ENCODE measurements around the gene ACTG1. TPM values are rescaled to one million over a fixed set of nuclear protein-coding genes. Genes with fewer than 3 reads are reported as not detected.

Gene ACTG1
- total RNA-seq, 2 experiments from 2014 or later: 1,296 to 1,318 TPM

DNA sequence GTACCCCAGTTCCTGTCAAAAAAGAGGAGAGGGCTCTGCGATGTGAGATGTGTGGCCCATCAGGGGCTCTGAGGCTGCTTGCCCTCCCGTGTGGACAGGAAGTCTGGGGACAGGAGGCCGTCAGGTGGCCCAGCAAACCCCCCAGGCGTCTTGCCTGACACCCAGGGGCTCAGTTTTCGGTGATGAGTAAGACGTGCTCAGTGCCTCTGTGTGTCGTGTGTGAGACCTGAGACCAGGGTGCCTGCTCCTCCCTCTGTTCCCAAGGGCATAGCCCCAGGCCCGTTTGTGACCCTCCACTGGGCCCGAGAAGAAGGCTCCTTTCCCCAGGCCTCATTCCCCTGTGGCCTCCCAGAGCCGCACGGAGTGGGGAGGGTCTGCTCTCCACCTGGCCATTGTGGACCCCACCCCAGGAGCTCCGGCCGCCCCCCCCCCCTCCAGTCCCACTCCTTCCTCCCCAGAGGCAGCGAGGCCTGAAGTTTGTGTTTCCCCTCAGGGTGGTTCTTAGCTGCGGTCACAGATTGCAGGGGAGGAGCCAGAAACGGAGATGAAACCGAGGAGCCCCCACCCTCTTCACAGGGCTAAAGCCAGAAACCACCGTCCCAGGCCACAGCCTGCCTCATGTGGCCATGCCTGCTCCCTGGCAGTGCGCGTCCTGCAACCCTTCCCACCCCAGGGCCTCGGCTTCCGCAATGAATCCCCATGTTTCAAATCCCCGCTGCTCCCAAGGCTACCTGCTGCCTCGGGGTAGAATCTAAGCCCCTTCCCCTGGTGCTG, 4.9 kb upstream of the ACTG1 start:
- Histone ChIP-seq H3K4me3 (ENCODE audit: low read length) (no peak overlapping the region), H3K9me3 (ENCODE audit: control insufficient read depth in 1 of 2, insufficient read depth in 1 of 2, low read length in 2 of 2) (no peaks in the 10 kb centered on the region), H3K27me3 (ENCODE audit: control insufficient read depth in 1 of 2, insufficient read depth in 2 of 2, low read length in 2 of 2) (no peaks in the 10 kb centered on the region), H3K36me3 (ENCODE audit: insufficient read depth, low read length) (no peaks in the 10 kb centered on the region), H3K27ac (ENCODE audit: low read depth in 1 of 2, low read length in 2 of 2) (peak overlapping the region in 1 of 2 donors; percentile 7), H3K4me1 (ENCODE audit: insufficient read depth, low read length) (peaks cover 61% of the 10 kb centered on the region)
- Mint-ChIP-seq H3K27ac (peak overlapping the region; percentile 54), H3K4me1 (ENCODE audit: low read depth) (peaks cover 24% of the 10 kb centered on the region), H3K9me3 (no peaks in the 10 kb centered on the region), H3K4me3 (peak overlapping the region; percentile 83), H3K27me3 (no peaks in the 10 kb centered on the region), H3K36me3 (ENCODE audit: low read depth) (peaks cover 5% of the 10 kb centered on the region)
- POLR2A ChIA-PET: interaction anchor here (2.6 to 9.3 kb wide), 3 partner anchors 8 to 35 kb away, joined by 15 to 93 read pairs (median 27); partner anchors contain the start of gene FAAP100
- ATAC-seq (ENCODE audit: poor library complexity) (no peak), DNase-seq (peak in 2 of 14 experiments; percentile 39 to 55)
- intact Hi-C loops (cut with DNase I, micrococcal nuclease): loop anchor here (2.0 to 10.0 kb wide), 5 partner anchors 35 to 1253 kb away; partner anchors contain the start of genes FAAP100 (in 1 of the 2), P4HB (in 1 of the 2), RNF213 (in 1 of the 2) and SLC38A10 (in 1 of the 2)
- TF ChIP-seq, protein P1, sequence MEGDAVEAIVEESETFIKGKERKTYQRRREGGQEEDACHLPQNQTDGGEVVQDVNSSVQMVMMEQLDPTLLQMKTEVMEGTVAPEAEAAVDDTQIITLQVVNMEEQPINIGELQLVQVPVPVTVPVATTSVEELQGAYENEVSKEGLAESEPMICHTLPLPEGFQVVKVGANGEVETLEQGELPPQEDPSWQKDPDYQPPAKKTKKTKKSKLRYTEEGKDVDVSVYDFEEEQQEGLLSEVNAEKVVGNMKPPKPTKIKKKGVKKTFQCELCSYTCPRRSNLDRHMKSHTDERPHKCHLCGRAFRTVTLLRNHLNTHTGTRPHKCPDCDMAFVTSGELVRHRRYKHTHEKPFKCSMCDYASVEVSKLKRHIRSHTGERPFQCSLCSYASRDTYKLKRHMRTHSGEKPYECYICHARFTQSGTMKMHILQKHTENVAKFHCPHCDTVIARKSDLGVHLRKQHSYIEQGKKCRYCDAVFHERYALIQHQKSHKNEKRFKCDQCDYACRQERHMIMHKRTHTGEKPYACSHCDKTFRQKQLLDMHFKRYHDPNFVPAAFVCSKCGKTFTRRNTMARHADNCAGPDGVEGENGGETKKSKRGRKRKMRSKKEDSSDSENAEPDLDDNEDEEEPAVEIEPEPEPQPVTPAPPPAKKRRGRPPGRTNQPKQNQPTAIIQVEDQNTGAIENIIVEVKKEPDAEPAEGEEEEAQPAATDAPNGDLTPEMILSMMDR (IDR thresholded peaks at IDR 0.05): no peak
- CTCF ChIA-PET: interaction anchor here (1.2 to 1.9 kb wide), 2 partner anchors 20 to 226 kb away, joined by 4 to 8 read pairs; no protein-coding TSS in a partner anchor

- POLR2A ChIA-PET: interaction anchor here (9.3 kb wide), 1 partner anchor 35 kb away, joined by 93 read pairs; the partner anchor contains the start of gene FAAP100
- Mint-ChIP-seq H3K9me3 (no peaks in the 10 kb centered on the region), H3K4me1 (ENCODE audit: low read depth) (peaks cover 24% of the 10 kb centered on the region), H3K27ac (no peak overlapping the region), H3K27me3 (no peaks in the 10 kb centered on the region), H3K4me3 (peak overlapping the region; percentile 38), H3K36me3 (ENCODE audit: low read depth) (peaks cover 8% of the 10 kb centered on the region)
- TF ChIP-seq, protein P1 (IDR thresholded peaks at IDR 0.05): no peak
- peaks cover 61% of the 10 kb centered on the region for H3K4me1 ChIP-seq (ENCODE audit: insufficient read depth, low read length)
- no peaks in the 10 kb centered on the region for H3K27me3 ChIP-seq (ENCODE audit: control insufficient read depth in 1 of 2, insufficient read depth in 2 of 2, low read length in 2 of 2)
- DNase-seq (no peak), ATAC-seq (ENCODE audit: poor library complexity) (no peak)
- peaks cover 0 to 2% of the 10 kb centered on the region in 2 experiments for H3K9me3 ChIP-seq (ENCODE audit: control insufficient read depth in 1 of 2, insufficient read depth in 1 of 2, low read length in 2 of 2)
- no peak overlapping the region for H3K4me3 ChIP-seq (ENCODE audit: low read length)
- intact Hi-C loops (cut with DNase I, micrococcal nuclease): loop anchor here in 1 of 2 experiments (10.0 kb wide), 4 partner anchors 222 to 1252 kb away; partner anchors contain the start of genes P4HB, RNF213 and SLC38A10
- H3K36me3 ChIP-seq (ENCODE audit: insufficient read depth, low read length): peaks cover 3% of the 10 kb centered on the region
- H3K27ac ChIP-seq (ENCODE audit: low read depth in 1 of 2, low read length in 2 of 2): peak overlapping the region in 1 of 2 donors; percentile 7
- CTCF ChIA-PET: no interaction called here
These were observed 4.4 kb upstream of the ACTG1 start for GRCh38 chr17:81517009-81517338.

GRCh38 chr17:81516439-81516838, 3.8 kb upstream of the ACTG1 start:
- peaks cover 29% of the 10 kb centered on the region for H3K4me1 Mint-ChIP-seq (ENCODE audit: low read depth)
- TF ChIP-seq, protein P1 (IDR thresholded peaks at IDR 0.05): no peak
- DNase-seq (no peak), ATAC-seq (ENCODE audit: poor library complexity) (no peak)
- POLR2A ChIA-PET: interaction anchor here (9.3 kb wide), 1 partner anchor 36 kb away, joined by 93 read pairs; the partner anchor contains the start of gene FAAP100
- CTCF ChIA-PET: interaction anchor here (1.5 kb wide), 1 partner anchor 85 kb away, joined by 3 read pairs; no protein-coding TSS in a partner anchor
- H3K27ac Mint-ChIP-seq: peak overlapping the region; percentile 88
- H3K9me3 ChIP-seq (ENCODE audit: control insufficient read depth in 1 of 2, insufficient read depth in 1 of 2, low read length in 2 of 2): peaks cover 0 to 4% of the 10 kb centered on the region in 2 experiments
- peaks cover 61% of the 10 kb centered on the region for H3K4me1 ChIP-seq (ENCODE audit: insufficient read depth, low read length)
- no peaks in the 10 kb centered on the region for H3K27me3 ChIP-seq (ENCODE audit: control insufficient read depth in 1 of 2, insufficient read depth in 2 of 2, low read length in 2 of 2)
- no peaks in the 10 kb centered on the region for H3K27me3 Mint-ChIP-seq
- peaks cover 13% of the 10 kb centered on the region for H3K36me3 Mint-ChIP-seq (ENCODE audit: low read depth)
- intact Hi-C loops (cut with DNase I, micrococcal nuclease): loop anchor here in 1 of 2 experiments (10.0 kb wide), 4 partner anchors 222 to 1252 kb away; partner anchors contain the start of genes P4HB, RNF213 and SLC38A10
- H3K4me3 Mint-ChIP-seq: peak overlapping the region; percentile 95
- H3K9me3 Mint-ChIP-seq: no peaks in the 10 kb centered on the region
- peaks cover 8% of the 10 kb centered on the region for H3K36me3 ChIP-seq (ENCODE audit: insufficient read depth, low read length)
- no peak overlapping the region for H3K4me3 ChIP-seq (ENCODE audit: low read length)
- no peak overlapping the region for H3K27ac ChIP-seq (ENCODE audit: low read depth in 1 of 2, low read length in 2 of 2)

Measured in CD4-positive, alpha-beta T cell (primary cell).